Naive thymus-derived CD4-positive, alpha-beta T cell (primary cell): ENCODE measurements around the gene ANXA2. TPM values are rescaled to one million over a fixed set of nuclear protein-coding genes. Genes with fewer than 3 reads are reported as not detected.

Source experiments
- ATAC-seq: fragments of 150-1000 bp; cut with Tn5 transposase; 2 replicates; pipeline ENCODE4 v1.10.0; 2021; ENCODE audit warnings: mild to moderate bottlenecking, moderate library complexity
- CTCF ChIA-PET: fragments of 350-600 bp; sonication (Branson Sonifier 250); formaldehyde crosslinking; loops from one replicate; lab custom pipeline; 2021; ENCODE audit warnings: antibody characterized with exemption; lab: Charles Lee
- POLR2A ChIA-PET: fragments of 350-600 bp; sonication (Branson Sonifier 250); formaldehyde crosslinking; loops from one replicate; lab custom pipeline; 2021; ENCODE audit warnings: antibody characterized with exemption, inconsistent platforms; lab: Charles Lee
- DNase-seq, 9 donors: peaks; one replicate each; pipeline versions ENCODE4 v3.0.0 to v3.0.0-alpha.2; 2020 to 2022; ENCODE audit warnings: mixed read lengths in 1 of 9
- H3K27ac ChIP-seq: one replicate; pipeline ENCODE4 v1.7.0; 2013; ENCODE audit warnings: mild to moderate bottlenecking, low read depth, low read length, moderate library complexity
- H3K27me3 ChIP-seq, 2 donors: one replicate each; pipeline ENCODE4 v1.7.0; 2013; ENCODE audit warnings: low read length in 2 of 2, mild to moderate bottlenecking in 2 of 2, moderate library complexity in 2 of 2; ENCODE audit not compliant: control insufficient read depth in 2 of 2, insufficient read depth in 2 of 2
- H3K36me3 ChIP-seq, 3 experiments: 1 replicate in 2 of 3; 2 replicates in 1 of 3; pipeline ENCODE4 v1.7.0; 2013; ENCODE audit warnings: low read length in 3 of 3, mild to moderate bottlenecking in 3 of 3, moderate library complexity in 1 of 3; ENCODE audit not compliant: insufficient read depth in 3 of 3, control insufficient read depth in 2 of 3
- H3K4me1 ChIP-seq, 2 donors: one replicate each; pipeline ENCODE4 v1.7.0; 2013; ENCODE audit warnings: low read length in 2 of 2, mild to moderate bottlenecking in 2 of 2, moderate library complexity in 1 of 2; ENCODE audit not compliant: control insufficient read depth in 2 of 2, insufficient read depth in 2 of 2
- H3K4me3 ChIP-seq: 2 replicates; pipeline ENCODE4 v1.7.0; 2013; ENCODE audit warnings: mild to moderate bottlenecking, low read length
- H3K9me3 ChIP-seq, 3 experiments: 1 replicate in 2 of 3; 2 replicates in 1 of 3; pipeline ENCODE4 v1.7.0; 2013; ENCODE audit warnings: low read length in 3 of 3; ENCODE audit not compliant: control insufficient read depth in 2 of 3
- H3K27ac Mint-ChIP-seq, 9 donors: one replicate each; pipeline ENCODE4 v1.8.0; 2020 to 2022; ENCODE audit warnings: mixed read lengths in 9 of 9, mild to moderate bottlenecking in 8 of 9, moderate library complexity in 5 of 9, inconsistent platforms in 2 of 9
- H3K27me3 Mint-ChIP-seq, 5 donors: one replicate each; pipeline ENCODE4 v1.8.0; 2021 to 2022; ENCODE audit warnings: mixed read lengths in 5 of 5, mild to moderate bottlenecking in 1 of 5
- H3K36me3 Mint-ChIP-seq, 5 donors: one replicate each; pipeline ENCODE4 v1.8.0; 2020 to 2022; ENCODE audit warnings: mixed read lengths in 5 of 5, mild to moderate bottlenecking in 3 of 5, inconsistent platforms in 1 of 5
- H3K4me1 Mint-ChIP-seq, 7 donors: one replicate each; pipeline ENCODE4 v1.8.0; 2020 to 2022; ENCODE audit warnings: mixed read lengths in 7 of 7, mild to moderate bottlenecking in 3 of 7, inconsistent platforms in 1 of 7
- H3K4me3 Mint-ChIP-seq, 10 donors: one replicate each; pipeline ENCODE4 v1.8.0; 2020 to 2022; ENCODE audit warnings: mild to moderate bottlenecking in 10 of 10, mixed read lengths in 10 of 10, moderate library complexity in 6 of 10, inconsistent platforms in 2 of 10
- H3K9me3 Mint-ChIP-seq, 11 donors: one replicate each; pipeline ENCODE4 v1.8.0; 2020 to 2022; ENCODE audit warnings: mixed read lengths in 11 of 11, mild to moderate bottlenecking in 4 of 11, inconsistent platforms in 1 of 11, moderate library complexity in 1 of 11
- intact Hi-C, 2 donors: fragments of 100-400 bp; cut with micrococcal nuclease; formaldehyde crosslinking; loops; one replicate each; pipeline ENCODE4 v1.15.1; 2023
- polyA plus RNA-seq, 2 donors: library from polyadenylated mRNA; unstranded; fragments of 300-500 nt; fragmentation: Illumina TruSeq; gene quantifications; one replicate each; pipeline ENCODE4 v1.2.3, GENCODE V29; 2021
- total RNA-seq, 6 experiments: library from RNA in 5 of 6; stranded (reverse) in 5 of 6; gene quantifications; 1 replicate in 5 of 6; 2 replicates in 1 of 6; pipeline ENCODE4 v1.2.3 and lab custom pipeline; 2021 to 2026

ANXA2 gene
- total and polyA plus RNA-seq, 7 experiments from 2014 or later, result 25.5 to 377 (median 36.6) TPM

DNA sequence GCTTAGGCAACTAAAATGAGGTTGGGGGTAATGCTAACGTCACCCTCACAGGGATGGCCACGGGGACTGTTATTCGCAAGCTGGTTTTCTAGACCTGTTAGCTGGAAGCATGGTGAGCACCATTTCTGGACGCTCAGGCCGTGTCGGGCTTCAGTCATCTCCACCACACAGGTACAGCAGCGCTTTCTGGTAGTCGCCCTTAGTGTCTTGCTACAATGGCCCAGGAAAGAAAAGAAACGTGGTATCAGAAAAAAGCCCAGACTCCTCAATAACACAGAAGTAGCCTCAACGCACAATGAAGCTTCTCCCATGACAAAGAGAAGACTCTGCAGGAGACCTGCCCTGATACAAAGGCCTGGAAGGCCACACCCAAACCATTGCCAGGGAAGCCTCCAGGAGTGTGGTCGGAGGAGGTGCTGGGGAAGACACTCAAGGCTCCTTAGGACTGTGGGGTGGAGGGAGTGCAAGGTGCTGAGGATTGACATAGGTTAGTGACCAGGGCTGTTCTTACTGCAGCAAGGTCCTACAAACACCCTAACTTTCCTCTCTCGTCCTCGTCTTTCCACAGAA lies 50.2 kb downstream of the ANXA2 start:
- no peak for DNase-seq
- CTCF ChIA-PET, result interaction anchor here (0.6 kb wide), 1 partner anchor 169 kb away, joined by 3 read pairs; no protein-coding TSS in a partner anchor
- H3K27me3 ChIP-seq, result no peaks in the 10 kb centered on the region
- H3K4me1 Mint-ChIP-seq, result peaks cover 0 to 12% (median 4%) of the 10 kb centered on the region in 7 donors
- no peak overlapping the region for H3K4me3 ChIP-seq
- no peaks in the 10 kb centered on the region for H3K9me3 ChIP-seq
- H3K36me3 Mint-ChIP-seq, result peaks cover 9 to 45% (median 30%) of the 10 kb centered on the region in 5 donors
- H3K36me3 ChIP-seq, result peaks cover 0 to 20% (median 4%) of the 10 kb centered on the region in 3 experiments
- H3K4me1 ChIP-seq, result no peaks in the 10 kb centered on the region
- POLR2A ChIA-PET, result no interaction called here
- no peak overlapping the region for H3K27ac ChIP-seq
- no peaks in the 10 kb centered on the region for H3K27me3 Mint-ChIP-seq
- no peaks in the 10 kb centered on the region for H3K9me3 Mint-ChIP-seq
- intact Hi-C loops, result no loop called here
- ATAC-seq, result no peak
- H3K4me3 Mint-ChIP-seq, result no peak overlapping the region
- no peak overlapping the region for H3K27ac Mint-ChIP-seq

DNA sequence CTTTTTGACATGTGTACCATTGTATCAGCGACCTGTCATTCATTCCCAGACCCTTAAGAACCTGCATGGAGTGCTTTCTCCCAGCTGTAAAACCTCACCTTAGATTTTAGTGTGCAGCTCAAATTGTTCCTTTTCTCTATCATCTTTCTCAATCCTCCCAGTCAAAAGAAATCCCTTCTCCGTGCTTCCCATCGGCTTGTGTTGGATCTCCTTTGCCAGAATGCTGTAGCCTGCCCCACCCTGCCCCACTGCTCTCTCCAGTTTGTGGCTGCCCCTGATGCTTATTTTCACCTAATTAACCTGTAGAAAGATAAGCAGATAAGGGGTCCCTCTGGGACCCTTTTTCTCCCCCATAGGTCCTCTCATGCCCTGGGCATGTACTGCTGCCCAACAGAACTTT lies 51.1 kb downstream of the ANXA2 start:
- Mint-ChIP-seq H3K4me3 (no peak overlapping the region), H3K27me3 (no peaks in the 10 kb centered on the region), H3K27ac (no peak overlapping the region), H3K36me3 (peaks cover 0 to 37% (median 25%) of the 10 kb centered on the region in 5 donors), H3K4me1 (peaks cover 0 to 12% (median 4%) of the 10 kb centered on the region in 7 donors), H3K9me3 (no peaks in the 10 kb centered on the region)
- ATAC-seq, result no peak
- Histone ChIP-seq H3K27ac (no peak overlapping the region), H3K27me3 (no peaks in the 10 kb centered on the region), H3K36me3 (peaks cover 0 to 14% (median 4%) of the 10 kb centered on the region in 3 experiments), H3K4me1 (no peaks in the 10 kb centered on the region), H3K9me3 (no peaks in the 10 kb centered on the region), H3K4me3 (no peak overlapping the region)
- no peak for DNase-seq
- intact Hi-C loops, result no loop called here
- ChIA-PET POLR2A (no interaction called here), CTCF (no interaction called here)

DNA sequence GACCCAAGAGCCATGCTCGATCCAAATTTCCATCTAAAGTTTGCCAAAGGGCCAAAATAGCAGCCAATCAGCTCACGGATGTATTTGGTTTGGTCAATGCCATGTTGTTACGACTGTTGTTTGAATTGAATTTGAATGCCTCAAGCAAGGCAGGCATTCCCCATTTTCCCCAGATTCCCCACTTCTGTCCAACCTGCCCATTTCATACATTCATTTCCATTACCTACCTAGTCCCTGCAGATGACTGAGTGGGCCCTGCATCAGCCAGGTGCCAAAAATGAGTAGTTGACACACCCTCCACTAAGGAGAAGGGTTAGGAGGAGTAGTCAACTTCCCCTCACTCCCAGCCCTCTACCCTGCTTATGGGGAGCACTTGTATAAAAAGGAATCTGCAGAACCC lies 51.7 kb downstream of the ANXA2 start:
- Mint-ChIP-seq H3K4me3 (no peak overlapping the region), H3K4me1 (peaks cover 0 to 12% (median 4%) of the 10 kb centered on the region in 7 donors), H3K9me3 (no peaks in the 10 kb centered on the region), H3K36me3 (peaks cover 0 to 37% (median 25%) of the 10 kb centered on the region in 5 donors), H3K27me3 (peaks cover 0 to 4% (median 0%) of the 10 kb centered on the region in 5 donors), H3K27ac (peak overlapping the region in 1 of 9 donors; percentile 44)
- ATAC-seq (no peak), DNase-seq (no peak)
- no peak overlapping the region for H3K27ac ChIP-seq
- H3K4me3 ChIP-seq, result no peak overlapping the region
- intact Hi-C loops, result no loop called here
- no peaks in the 10 kb centered on the region for H3K27me3 ChIP-seq
- peaks cover 0 to 10% (median 4%) of the 10 kb centered on the region in 3 experiments for H3K36me3 ChIP-seq
- no peaks in the 10 kb centered on the region for H3K4me1 ChIP-seq
- ChIA-PET CTCF (no interaction called here), POLR2A (no interaction called here)
- H3K9me3 ChIP-seq, result no peaks in the 10 kb centered on the region

DNA sequence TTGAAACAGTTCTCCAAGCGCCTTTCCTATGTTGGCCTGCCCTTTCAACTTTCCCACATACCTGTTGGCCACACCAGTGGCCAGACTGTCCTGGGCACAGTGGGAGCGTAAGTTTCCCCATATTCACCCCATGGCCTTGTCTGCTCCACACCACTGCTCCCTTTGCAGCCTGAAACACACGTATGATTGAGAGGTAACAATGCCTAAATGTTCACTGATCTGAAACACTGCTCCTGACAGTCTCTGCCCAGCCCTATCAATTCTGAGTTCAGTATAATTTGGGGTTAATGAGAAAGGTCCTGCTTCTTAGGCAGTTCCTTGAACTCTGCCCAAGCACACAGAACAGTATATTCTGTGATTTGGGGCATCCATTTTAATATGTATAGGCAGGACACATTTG lies 52.2 kb downstream of the ANXA2 start:
- Histone ChIP-seq H3K27me3 (no peaks in the 10 kb centered on the region), H3K4me1 (no peaks in the 10 kb centered on the region), H3K4me3 (no peak overlapping the region), H3K27ac (no peak overlapping the region), H3K9me3 (no peaks in the 10 kb centered on the region), H3K36me3 (peaks cover 0 to 5% (median 4%) of the 10 kb centered on the region in 3 experiments)
- CTCF ChIA-PET, result no interaction called here
- POLR2A ChIA-PET, result no interaction called here
- H3K27me3 Mint-ChIP-seq, result peaks cover 0 to 5% (median 0%) of the 10 kb centered on the region in 5 donors
- H3K27ac Mint-ChIP-seq, result no peak overlapping the region
- H3K9me3 Mint-ChIP-seq, result no peaks in the 10 kb centered on the region
- intact Hi-C loops, result no loop called here
- DNase-seq (no peak), ATAC-seq (no peak)
- peaks cover 0 to 33% (median 23%) of the 10 kb centered on the region in 5 donors for H3K36me3 Mint-ChIP-seq
- peaks cover 0 to 12% (median 4%) of the 10 kb centered on the region in 7 donors for H3K4me1 Mint-ChIP-seq
- H3K4me3 Mint-ChIP-seq, result no peak overlapping the region

DNA sequence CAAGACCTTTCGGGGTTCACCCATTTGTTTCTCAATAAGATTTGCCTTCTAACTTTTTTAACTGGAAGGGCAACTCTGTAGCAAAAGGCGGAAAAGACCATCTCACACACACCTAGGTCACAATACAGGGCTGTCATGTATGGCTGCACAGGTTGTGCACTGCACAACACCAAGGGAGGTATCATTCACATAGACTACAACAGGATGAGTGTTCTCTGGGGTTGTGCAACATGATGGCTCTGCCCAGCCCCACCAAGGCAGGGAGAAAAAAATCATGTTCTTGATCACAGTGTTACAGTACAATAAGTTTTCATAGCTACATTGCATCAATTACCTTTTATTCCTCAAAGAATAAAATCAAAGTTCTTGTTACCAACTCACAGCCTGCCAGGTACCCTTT lies 52.8 kb downstream of the ANXA2 start:
- no peaks in the 10 kb centered on the region for H3K27me3 ChIP-seq
- peaks cover 0 to 4% (median 0%) of the 10 kb centered on the region in 3 experiments for H3K36me3 ChIP-seq
- no peak for ATAC-seq
- intact Hi-C loops, result no loop called here
- H3K4me3 ChIP-seq, result no peak overlapping the region
- no peak overlapping the region for H3K27ac ChIP-seq
- no peak for DNase-seq
- Mint-ChIP-seq H3K27me3 (peaks cover 0 to 8% (median 5%) of the 10 kb centered on the region in 5 donors), H3K27ac (no peak overlapping the region), H3K4me1 (peaks cover 0 to 9% (median 4%) of the 10 kb centered on the region in 7 donors), H3K36me3 (peaks cover 0 to 30% (median 18%) of the 10 kb centered on the region in 5 donors), H3K4me3 (no peak overlapping the region), H3K9me3 (no peaks in the 10 kb centered on the region)
- H3K9me3 ChIP-seq, result no peaks in the 10 kb centered on the region
- CTCF ChIA-PET, result no interaction called here
- no peaks in the 10 kb centered on the region for H3K4me1 ChIP-seq
- POLR2A ChIA-PET, result no interaction called here

DNA sequence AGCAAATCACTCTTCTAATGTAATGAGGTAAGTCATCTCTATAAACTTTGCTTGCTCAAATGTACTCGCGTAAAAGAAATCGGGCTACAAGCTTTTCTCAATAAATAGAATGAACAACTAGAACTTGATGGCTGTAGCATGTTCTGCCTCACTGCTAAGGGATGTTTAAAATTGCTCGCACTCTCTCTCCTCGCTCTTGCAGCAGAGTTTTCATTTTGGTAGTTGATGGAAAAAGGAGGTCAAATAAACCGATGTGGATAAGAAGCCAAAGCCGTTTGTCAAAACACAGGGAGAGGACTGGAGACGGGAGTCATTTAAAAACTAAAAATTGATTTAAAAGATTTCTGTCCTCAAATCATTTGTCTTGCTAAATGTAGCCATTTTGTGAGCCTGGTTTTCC lies 53.3 kb downstream of the ANXA2 start:
- intact Hi-C loops, result no loop called here
- no peak overlapping the region for H3K27ac ChIP-seq
- no peaks in the 10 kb centered on the region for H3K27me3 ChIP-seq
- H3K27me3 Mint-ChIP-seq, result peaks cover 0 to 9% (median 5%) of the 10 kb centered on the region in 5 donors
- H3K4me1 Mint-ChIP-seq, result peaks cover 0 to 6% (median 2%) of the 10 kb centered on the region in 7 donors
- no peak overlapping the region for H3K4me3 ChIP-seq
- H3K36me3 Mint-ChIP-seq, result peaks cover 0 to 28% (median 18%) of the 10 kb centered on the region in 5 donors
- peaks cover 0 to 4% (median 0%) of the 10 kb centered on the region in 3 experiments for H3K36me3 ChIP-seq
- no peak overlapping the region for H3K27ac Mint-ChIP-seq
- ChIA-PET POLR2A (no interaction called here), CTCF (no interaction called here)
- DNase-seq (no peak), ATAC-seq (no peak)
- no peak overlapping the region for H3K4me3 Mint-ChIP-seq
- H3K9me3 ChIP-seq, result no peaks in the 10 kb centered on the region
- no peaks in the 10 kb centered on the region for H3K9me3 Mint-ChIP-seq
- no peaks in the 10 kb centered on the region for H3K4me1 ChIP-seq
